Heart left ventricle (tissue), 13 donors: ENCODE results near the gene KLK2.

Source experiments
- POLR2A ChIP-seq, 2 donors: fragments of 450-650 bp; IDR thresholded peaks; one replicate each; pipeline ENCODE4 v1.6.1; 2017; ENCODE audit warnings: antibody characterized with exemption in 2 of 2, mild to moderate bottlenecking in 2 of 2, moderate library complexity in 2 of 2
- TF ChIP-seq, protein P1 (sequence below), 12 donors: fragments of 200-600 bp; sonication (generic) in 4 of 12; IDR thresholded peaks; one replicate each; pipeline versions ENCODE4 v1.5.0 to v1.8.0; 2018 to 2022; ENCODE audit warnings: antibody characterized with exemption in 12 of 12, mild to moderate bottlenecking in 5 of 12
- donor health status: ischemic (EF 13 %, LVEDD 7.1; RV severe dilation, severe dysfunction).
- donor health status: DM: no; HTN: yes; CAD: no.
- donor health status: DM: no; HTN: no; CAD: no.
- donor health status: ischemic (EF 25% LVEDD 6.9; RV normal size, moderate dysfunction).
- donor health status: ischemic (EF 25% LVEDD 5.7; RV mildly dilated, moderate dysfunction).
- donor health status: ischemic (EF 35%, LVEDD 5.7; RV mildly dilated, moderate dysfunction).
- donor health status: nonischemic (EF 11% LVEDD 7.7; RV severe dilation, severe dysfunction).
- donor health status: DM: yes; HTN: yes; CAD: no.
- donor health status: PGD.
- donor health status: ischemic (EF 29% LVEDD 5.4; RV normal size, mild dysfunction).
- donor health status: nonischemic (EF 23%, LVEDD 6.1; RV moderate dilation, normal function).

DNA sequence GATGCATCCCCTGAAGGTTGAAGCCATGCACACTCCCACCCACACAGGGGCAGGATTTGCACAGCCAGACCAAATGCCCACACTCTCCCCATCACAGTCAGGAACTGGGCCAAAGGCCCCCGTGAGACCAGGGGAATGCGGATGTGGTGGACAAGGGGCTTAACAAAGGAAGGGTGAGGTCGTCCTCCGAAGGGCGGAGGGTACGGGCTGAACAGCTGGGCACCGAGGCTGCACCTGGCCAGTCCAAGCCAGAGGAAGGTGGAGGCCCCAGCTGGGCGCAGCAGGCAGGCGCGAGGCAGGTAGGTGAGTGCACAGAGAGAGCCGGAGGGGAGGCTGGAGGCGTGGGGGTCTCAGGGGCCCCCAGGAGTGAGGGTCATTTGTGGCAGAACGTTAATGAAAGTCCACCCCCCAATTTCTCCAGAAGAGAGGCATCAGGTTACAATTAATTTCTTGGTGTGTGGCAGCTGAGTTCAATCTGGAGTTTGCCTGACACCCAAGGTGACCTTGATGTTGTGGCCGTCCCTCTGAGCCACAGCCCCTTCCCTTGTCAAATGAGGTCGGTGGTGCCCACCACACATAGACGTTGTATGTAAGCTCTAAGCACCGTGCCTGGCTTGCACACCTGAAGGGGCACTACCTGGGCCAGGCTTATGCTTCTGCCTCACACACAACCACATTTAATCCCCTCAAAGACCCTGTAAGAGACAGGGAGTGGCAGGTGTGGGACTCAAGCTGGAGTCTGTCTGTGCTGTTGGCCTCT, 42.8 kb upstream of the KLK2 start:
- TF ChIP-seq, protein P1, sequence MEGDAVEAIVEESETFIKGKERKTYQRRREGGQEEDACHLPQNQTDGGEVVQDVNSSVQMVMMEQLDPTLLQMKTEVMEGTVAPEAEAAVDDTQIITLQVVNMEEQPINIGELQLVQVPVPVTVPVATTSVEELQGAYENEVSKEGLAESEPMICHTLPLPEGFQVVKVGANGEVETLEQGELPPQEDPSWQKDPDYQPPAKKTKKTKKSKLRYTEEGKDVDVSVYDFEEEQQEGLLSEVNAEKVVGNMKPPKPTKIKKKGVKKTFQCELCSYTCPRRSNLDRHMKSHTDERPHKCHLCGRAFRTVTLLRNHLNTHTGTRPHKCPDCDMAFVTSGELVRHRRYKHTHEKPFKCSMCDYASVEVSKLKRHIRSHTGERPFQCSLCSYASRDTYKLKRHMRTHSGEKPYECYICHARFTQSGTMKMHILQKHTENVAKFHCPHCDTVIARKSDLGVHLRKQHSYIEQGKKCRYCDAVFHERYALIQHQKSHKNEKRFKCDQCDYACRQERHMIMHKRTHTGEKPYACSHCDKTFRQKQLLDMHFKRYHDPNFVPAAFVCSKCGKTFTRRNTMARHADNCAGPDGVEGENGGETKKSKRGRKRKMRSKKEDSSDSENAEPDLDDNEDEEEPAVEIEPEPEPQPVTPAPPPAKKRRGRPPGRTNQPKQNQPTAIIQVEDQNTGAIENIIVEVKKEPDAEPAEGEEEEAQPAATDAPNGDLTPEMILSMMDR (IDR thresholded peaks at IDR 0.05): no peak
- no peak for TF ChIP-seq POLR2A (IDR thresholded peaks at IDR 0.05)
